B cell (primary cell): ENCODE measurements around the gene TFB1M. TPM values are rescaled to one million over a fixed set of nuclear protein-coding genes. Genes with fewer than 3 reads are reported as not detected.

ENCODE experiments used
- ATAC-seq: fragments of 200-7000 bp; cut with Tn5 transposase; one replicate; pipeline ENCODE4 v1.10.0; 2021; ENCODE audit warnings: low read depth, mild to moderate bottlenecking, moderate number of reproducible peaks, moderate library complexity
- CTCF ChIA-PET: fragments of 350-600 bp; sonication (Branson Sonifier 250); formaldehyde crosslinking; loops from one replicate; lab custom pipeline; 2021; ENCODE audit warnings: antibody characterized with exemption, inconsistent platforms; lab: Charles Lee
- POLR2A ChIA-PET: fragments of 350-600 bp; sonication (Branson Sonifier 250); formaldehyde crosslinking; loops from one replicate; lab custom pipeline; 2021; ENCODE audit warnings: antibody characterized with exemption; lab: Charles Lee
- DNase-seq: peaks from one replicate; pipeline ENCODE4 v3.0.0; 2013
- H2AFZ ChIP-seq: 2 replicates; pipeline ENCODE4 v1.6.1; 2012; ENCODE audit warnings: mild to moderate bottlenecking, low read depth, low read length; ENCODE audit not compliant: insufficient read depth, poor library complexity, severe bottlenecking
- H3K27ac ChIP-seq, 2 donors: 1 replicate in 1 of 2; 2 replicates in 1 of 2; pipeline ENCODE4 v1.5.1; 2012 to 2013; ENCODE audit warnings: low read length in 2 of 2, mild to moderate bottlenecking in 2 of 2, moderate library complexity in 1 of 2
- H3K27me3 ChIP-seq, 4 experiments: fragments of 200-600 bp in 1 of 4; sonication (generic) in 1 of 4; replicated peaks in 1 of 4; 1 replicate in 2 of 4; 2 replicates in 2 of 4; pipeline versions ENCODE4 v1.6.1 to v1.7.0; 2013 to 2016; ENCODE audit warnings: low read length in 3 of 4, mild to moderate bottlenecking in 2 of 4, mixed read lengths in 1 of 4, moderate library complexity in 1 of 4; ENCODE audit not compliant: insufficient read depth in 4 of 4, control insufficient read depth in 3 of 4; ENCODE audit errors: control extremely low read depth in 1 of 4
- H3K36me3 ChIP-seq, 2 experiments: replicated peaks in 1 of 2; 1 replicate in 1 of 2; 2 replicates in 1 of 2; pipeline versions ENCODE4 v1.6.1 to v1.7.1; 2013; ENCODE audit warnings: low read length in 1 of 2; ENCODE audit not compliant: insufficient read depth in 2 of 2, control insufficient read depth in 1 of 2; ENCODE audit errors: control extremely low read depth in 1 of 2, extremely low read depth in 1 of 2
- H3K4me1 ChIP-seq, 2 donors: fragments of 200-600 bp in 1 of 2; sonication (generic) in 1 of 2; 1 replicate in 1 of 2; 2 replicates in 1 of 2; pipeline versions ENCODE4 v1.5.1 to v1.6.1; 2013 to 2017; ENCODE audit warnings: low read length in 2 of 2; ENCODE audit not compliant: control insufficient read depth in 2 of 2, insufficient read depth in 2 of 2
- H3K4me2 ChIP-seq: replicated peaks from 2 replicates; pipeline ENCODE3; 2012; ENCODE audit warnings: mild to moderate bottlenecking, low read depth, low read length; ENCODE audit not compliant: poor library complexity, severe bottlenecking
- H3K4me3 ChIP-seq, 5 experiments: fragments of 200-600 bp in 1 of 5; sonication (generic) in 1 of 5; 1 replicate in 3 of 5; 2 replicates in 2 of 5; pipeline versions ENCODE4 v1.5.1 to v1.7.0; 2011 to 2016; ENCODE audit warnings: low read length in 4 of 5, mild to moderate bottlenecking in 4 of 5, low read depth in 2 of 5, control low read depth in 1 of 5, moderate library complexity in 1 of 5; ENCODE audit not compliant: insufficient read depth in 1 of 5; ENCODE audit errors: control extremely low read depth in 1 of 5, extremely low read depth in 1 of 5
- H3K79me2 ChIP-seq: fragments of 200-600 bp; sonication (generic); one replicate; pipeline ENCODE4 v1.6.0; 2016; ENCODE audit warnings: low read length; ENCODE audit not compliant: control insufficient read depth, insufficient read depth
- H3K9ac ChIP-seq: fragments of 200-600 bp; sonication (generic); 2 replicates; pipeline ENCODE4 v1.6.1; 2017; ENCODE audit warnings: mild to moderate bottlenecking, low read length, moderate library complexity
- H3K9me3 ChIP-seq, 3 donors: one replicate each; pipeline versions ENCODE4 v1.6.1 to v1.7.1; 2013; ENCODE audit warnings: low read length in 2 of 3; ENCODE audit not compliant: control insufficient read depth in 2 of 3, insufficient read depth in 1 of 3; ENCODE audit errors: control extremely low read depth in 1 of 3
- H4K20me1 ChIP-seq: 2 replicates; pipeline ENCODE4 v1.6.0; 2012; ENCODE audit warnings: mild to moderate bottlenecking, low read length; ENCODE audit not compliant: insufficient read depth, control insufficient read depth, poor library complexity, severe bottlenecking
- H3K27ac Mint-ChIP-seq: one replicate; pipeline ENCODE4 v1.8.0; 2021; ENCODE audit warnings: mixed read lengths
- H3K27me3 Mint-ChIP-seq: one replicate; pipeline ENCODE4 v1.8.0; 2021; ENCODE audit warnings: mixed read lengths
- H3K4me1 Mint-ChIP-seq: one replicate; pipeline ENCODE4 v1.8.0; 2021; ENCODE audit warnings: mixed read lengths
- H3K4me3 Mint-ChIP-seq: one replicate; pipeline ENCODE4 v1.8.0; 2021; ENCODE audit warnings: mixed read lengths
- H3K9me3 Mint-ChIP-seq: one replicate; pipeline ENCODE4 v1.8.0; 2022; ENCODE audit warnings: mixed read lengths; ENCODE audit not compliant: insufficient read depth
- CTCF ChIP-seq: fragments of 200-600 bp; IDR thresholded peaks from one replicate; pipeline ENCODE4 v1.8.0; 2022; ENCODE audit warnings: antibody characterized with exemption, mild to moderate bottlenecking
- EZH2 ChIP-seq: IDR thresholded peaks from 2 replicates; pipeline ENCODE4 v1.6.1; 2012; ENCODE audit warnings: borderline replicate concordance, low read depth, mild to moderate bottlenecking, moderate library complexity, low read length; ENCODE audit not compliant: insufficient read depth, poor library complexity, severe bottlenecking
- whole genome bisulfite sequencing: methylation state at CpG from one replicate; pipeline ENCODE4 v1.1.5; 2013; ENCODE audit warnings: missing lambda C conversion rate; ENCODE audit not compliant: insufficient coverage; 5-methylcytosine and 5-hydroxymethylcytosine counted together
- intact Hi-C: fragments of 100-400 bp; cut with micrococcal nuclease; formaldehyde crosslinking; loops from one replicate; pipeline ENCODE4 v1.10.0; 2022
- polyA plus RNA-seq: library from polyadenylated mRNA; depleted of rRNA; stranded (reverse); fragments of >200 nt; gene quantifications from 2 replicates; pipeline ENCODE4 v1.2.3, GENCODE V29; 2012
- total RNA-seq, 2 donors: library from RNA; stranded (reverse); fragments of 120-200 nt in 1 of 2; gene quantifications; 1 replicate in 1 of 2; 2 replicates in 1 of 2; pipeline versions ENCODE4 v1.2.3 to v1.2.4, GENCODE V29; 2013 to 2022

TFB1M gene
- total and polyA plus RNA-seq, 2 donors (not counting 1 experiment from before 2014, with no cell fraction given), result 18.6 to 49.9 TPM

DNA sequence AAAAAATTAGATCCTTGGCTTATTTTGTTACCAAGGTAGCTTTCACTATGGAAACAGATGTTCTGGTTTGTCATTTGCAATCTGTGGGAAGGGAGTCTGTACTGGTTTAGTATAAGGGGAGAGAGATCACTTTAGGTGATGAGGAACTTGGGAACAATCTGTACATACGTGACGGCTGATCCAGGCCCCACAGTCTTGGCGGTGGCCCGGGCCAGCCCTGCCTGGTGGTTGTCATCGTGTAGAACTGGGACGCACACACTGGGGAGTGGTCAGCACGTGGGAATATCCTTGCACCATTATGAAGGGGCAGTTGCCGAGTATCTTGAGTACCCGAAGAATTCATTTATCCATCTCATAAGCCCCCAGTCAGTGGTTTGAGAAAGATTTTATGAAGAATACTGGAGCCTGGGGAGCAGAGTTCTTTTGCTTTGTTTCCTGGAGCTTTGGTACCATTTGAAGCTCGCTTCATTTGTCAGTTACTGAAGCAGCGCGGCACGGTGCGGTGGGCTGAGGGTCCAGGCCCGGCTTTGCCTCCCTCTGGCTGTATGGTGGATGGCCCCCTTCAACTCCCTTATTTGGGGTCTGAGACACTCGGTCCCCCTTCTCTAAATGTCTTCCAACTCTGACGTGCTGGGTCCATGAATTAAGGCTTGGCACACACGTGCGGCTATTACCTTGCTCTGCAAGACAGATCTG lies 73.2 kb downstream of the TFB1M start:
- ChIA-PET CTCF (no interaction called here), POLR2A (no interaction called here)
- Mint-ChIP-seq H3K27me3 (no peaks in the 10 kb centered on the region), H3K4me3 (no peak overlapping the region), H3K9me3 (peaks cover 2% of the 10 kb centered on the region), H3K4me1 (no peaks in the 10 kb centered on the region), H3K27ac (no peak overlapping the region)
- 98% methylated on average over 10 of the region's 19 CpGs for WGBS
- Histone ChIP-seq H3K27me3 (no peaks in the 10 kb centered on the region), H3K27ac (no peak overlapping the region), H3K9me3 (peaks cover 0 to 10% (median 0%) of the 10 kb centered on the region in 3 donors), H3K79me2 (no peaks in the 10 kb centered on the region), H3K36me3 (no peaks in the 10 kb centered on the region), H3K9ac (no peak overlapping the region), H2AFZ (no peak overlapping the region), H3K4me2 (no peak overlapping the region), H3K4me3 (no peak overlapping the region), H3K4me1 (no peaks in the 10 kb centered on the region), H4K20me1 (no peaks in the 10 kb centered on the region)
- intact Hi-C loops, result no loop called here
- DNase-seq (no peak), ATAC-seq (no peak)
- TF ChIP-seq EZH2, result no peak
- no peak for TF ChIP-seq CTCF

- H3K4me3 Mint-ChIP-seq, result no peak overlapping the region
- TF ChIP-seq EZH2 (no peak), CTCF (no peak)
- Histone ChIP-seq H3K4me1 (no peaks in the 10 kb centered on the region), H3K36me3 (no peaks in the 10 kb centered on the region), H2AFZ (no peak overlapping the region), H3K27me3 (no peaks in the 10 kb centered on the region), H3K27ac (no peak overlapping the region), H3K4me3 (no peak overlapping the region), H3K79me2 (no peaks in the 10 kb centered on the region), H3K9ac (no peak overlapping the region), H3K4me2 (no peak overlapping the region), H3K9me3 (peaks cover 0 to 8% (median 0%) of the 10 kb centered on the region in 3 donors), H4K20me1 (no peaks in the 10 kb centered on the region)
- H3K9me3 Mint-ChIP-seq, result peaks cover 2% of the 10 kb centered on the region
- POLR2A ChIA-PET, result interaction anchor here (0.6 kb wide), 1 partner anchor 34 kb away, joined by 6 read pairs; no protein-coding TSS in a partner anchor
- H3K27me3 Mint-ChIP-seq, result no peaks in the 10 kb centered on the region
- CTCF ChIA-PET, result interaction anchor here (1.4 kb wide), 1 partner anchor 11 kb away, joined by 5 read pairs; no protein-coding TSS in a partner anchor
- intact Hi-C loops, result no loop called here
- DNase-seq (no peak), ATAC-seq (no peak)
- no peaks in the 10 kb centered on the region for H3K4me1 Mint-ChIP-seq
- WGBS, result 100% methylated on average over 1 of the region's 1 CpG
- no peak overlapping the region for H3K27ac Mint-ChIP-seq
Observed at GRCh38 chr6:155237613-155238012, 76.7 kb downstream of the TFB1M start.
